ENCODE measurements around the gene INO80.
"Not testable (repeated sequence)": the region's sequence is repeated elsewhere in the genome, so short reads cannot be mapped to it uniquely, and the experiment has no call there.

Gene INO80

DNA sequence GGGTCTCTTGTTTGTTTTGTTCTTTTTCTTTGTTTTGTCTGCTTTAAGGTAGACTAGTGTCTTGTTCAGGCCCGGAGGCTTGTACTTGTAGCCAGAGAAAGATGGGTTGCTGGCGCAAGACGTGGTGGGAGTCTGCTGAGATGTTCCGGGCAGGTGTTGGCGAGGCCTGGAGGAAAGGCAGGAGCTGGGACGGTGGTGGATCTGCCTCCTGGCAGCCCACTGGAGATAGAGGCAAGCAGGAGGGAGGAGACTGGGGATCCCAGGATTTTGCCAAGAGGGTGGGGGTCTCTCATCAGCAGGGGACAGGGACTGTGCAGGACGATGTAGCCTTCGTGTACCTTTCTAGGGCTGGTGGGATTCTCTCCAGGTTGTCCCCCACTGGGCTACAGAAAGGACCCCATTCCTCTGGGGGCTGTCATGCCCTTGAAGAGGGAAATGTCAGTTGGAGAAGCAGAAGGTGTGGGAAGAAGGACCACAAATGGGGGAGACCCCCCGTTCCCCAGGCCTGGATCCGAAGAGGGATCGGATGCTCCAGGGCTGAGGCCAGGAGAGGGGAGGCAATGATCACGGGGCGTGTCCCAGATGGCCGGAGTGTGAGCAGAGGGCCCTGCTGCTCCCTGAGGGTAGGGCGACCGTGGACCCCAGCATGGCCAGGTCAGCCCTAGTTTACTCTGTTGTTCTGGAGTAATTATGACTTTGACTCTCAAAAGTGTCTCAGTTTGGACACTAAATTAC lies 155.8 kb downstream of the INO80 start:
- DNase-seq: no peak

DNA sequence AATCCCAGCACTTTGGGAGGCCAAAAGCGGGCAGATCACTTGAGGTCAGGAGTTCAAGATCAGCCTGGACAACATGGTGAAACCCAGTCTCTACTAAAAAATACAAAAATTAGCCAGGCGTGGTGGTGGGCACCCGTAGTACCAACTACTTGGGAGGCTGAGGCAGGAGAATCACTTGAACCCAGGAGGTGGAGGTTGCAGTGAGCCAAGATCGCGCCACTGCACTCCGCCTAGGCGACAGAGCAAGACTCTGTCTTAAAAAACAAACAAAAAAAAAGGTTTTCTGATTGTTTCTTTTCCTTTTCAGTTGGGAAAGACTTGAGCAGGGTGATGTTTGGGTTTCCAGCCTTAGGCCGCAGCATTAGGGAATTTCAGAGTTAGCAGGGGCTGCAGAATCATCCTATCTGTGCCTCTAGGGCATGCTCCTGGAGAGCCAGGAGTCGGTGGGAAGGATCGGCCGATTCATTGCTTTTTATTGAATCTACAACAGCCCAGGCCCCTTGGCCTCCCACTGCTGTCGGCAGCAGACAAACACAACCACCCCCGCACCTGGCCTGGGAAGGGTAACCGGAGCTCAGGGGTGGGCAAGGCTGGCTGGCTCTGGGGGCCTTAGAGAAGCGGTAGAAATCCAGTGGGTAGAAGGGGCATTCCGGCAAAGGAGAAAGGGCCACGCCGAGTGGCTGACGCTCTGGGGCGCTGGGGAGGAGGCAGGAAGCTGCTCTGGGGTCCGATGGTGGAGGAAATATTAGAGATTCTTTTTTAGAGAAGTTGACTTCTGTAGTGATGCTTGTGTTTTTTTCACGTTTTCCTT lies 156.5 kb downstream of the INO80 start:
- no peak for DNase-seq

DNA sequence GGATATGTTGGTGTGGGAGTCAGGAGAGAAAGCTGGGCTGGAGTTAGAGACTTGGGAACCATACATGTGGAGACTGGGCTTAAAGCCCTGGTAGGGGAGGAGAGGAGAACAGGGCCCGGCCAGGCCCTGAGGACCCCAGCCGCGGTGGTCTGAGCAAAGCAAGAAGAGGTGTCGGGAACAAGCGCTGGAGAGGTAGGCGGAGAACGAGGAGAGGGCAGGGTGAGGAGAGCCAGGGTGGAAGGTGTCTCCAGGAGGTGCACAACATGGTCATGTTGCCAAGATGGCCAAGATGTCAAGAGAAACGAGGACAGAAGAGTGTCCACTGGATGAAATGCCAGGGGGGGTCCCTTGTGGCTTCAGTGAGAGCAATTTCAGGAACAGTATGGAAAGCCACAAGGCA lies 157.4 kb downstream of the INO80 start:
- no peak for DNase-seq

DNA sequence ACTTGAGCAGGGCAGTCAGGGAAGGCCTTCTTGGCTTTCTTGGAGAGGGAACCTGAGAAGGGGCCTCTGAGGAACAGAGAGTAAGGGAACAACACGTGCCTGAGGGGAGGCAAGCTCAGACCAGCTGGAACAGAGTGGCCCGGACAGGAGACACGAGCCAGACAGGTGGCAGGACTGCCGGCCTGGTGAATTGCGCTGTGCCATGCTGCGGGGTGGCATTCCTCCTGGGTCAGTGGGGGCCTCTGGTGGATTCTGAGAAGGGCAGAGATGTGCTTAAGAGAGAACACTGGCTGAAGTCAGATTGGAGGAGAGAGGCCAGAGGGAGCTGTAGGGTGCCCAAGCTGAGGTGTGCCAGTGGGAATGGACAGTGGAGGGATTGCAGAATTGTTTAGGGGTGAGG lies 157.9 kb downstream of the INO80 start:
- no peak for DNase-seq

DNA sequence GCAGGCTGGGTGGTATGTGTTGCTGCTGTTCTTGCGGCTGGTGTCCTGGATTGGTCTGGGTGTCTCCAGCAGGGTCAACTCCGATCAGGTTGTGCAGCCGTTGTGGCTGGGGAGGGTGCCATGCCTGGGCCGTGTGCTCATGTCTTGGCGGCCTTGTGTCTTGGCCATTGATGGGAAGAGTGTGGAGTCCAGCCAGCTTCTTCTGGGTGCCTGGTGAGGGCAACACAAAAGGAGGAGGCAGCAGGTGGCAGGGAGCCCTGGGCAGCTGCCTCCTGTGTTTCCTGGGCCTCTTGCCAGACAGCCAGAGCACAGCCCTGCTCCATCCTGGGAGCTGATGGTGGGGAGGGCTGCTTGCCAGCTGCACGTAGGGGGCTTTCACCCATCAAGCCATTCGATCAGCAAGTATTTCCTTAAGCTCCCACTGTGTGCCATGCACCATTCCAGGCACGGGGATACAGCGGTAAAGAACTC lies 158.5 kb downstream of the INO80 start:
- DNase-seq: no peak

DNA sequence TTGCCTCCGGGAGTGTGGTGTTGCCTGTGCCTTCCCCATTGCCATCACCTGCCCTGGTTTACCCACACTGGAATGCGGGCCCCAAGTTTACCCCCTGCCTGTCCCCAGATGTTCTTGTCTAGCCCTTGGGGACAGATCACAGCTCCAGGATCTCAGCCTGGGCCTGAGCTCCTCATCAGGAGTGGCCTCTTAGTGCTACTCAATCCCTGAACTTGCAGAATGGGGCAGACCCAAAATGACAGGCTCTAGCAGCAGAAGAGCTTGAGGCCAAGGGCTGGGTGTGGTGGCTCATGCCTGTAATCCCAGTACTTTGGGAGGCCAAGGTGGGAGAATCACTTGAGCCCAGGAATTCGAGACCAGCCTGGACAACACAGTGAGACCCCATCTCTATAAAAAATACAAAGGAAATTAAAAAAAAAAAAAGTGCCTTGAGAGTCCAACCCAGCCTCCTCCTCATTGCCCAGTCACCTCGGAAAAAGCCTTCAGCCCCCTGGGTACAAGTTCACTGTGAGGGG lies 159.0 kb downstream of the INO80 start:
- DNase-seq: no peak

DNA sequence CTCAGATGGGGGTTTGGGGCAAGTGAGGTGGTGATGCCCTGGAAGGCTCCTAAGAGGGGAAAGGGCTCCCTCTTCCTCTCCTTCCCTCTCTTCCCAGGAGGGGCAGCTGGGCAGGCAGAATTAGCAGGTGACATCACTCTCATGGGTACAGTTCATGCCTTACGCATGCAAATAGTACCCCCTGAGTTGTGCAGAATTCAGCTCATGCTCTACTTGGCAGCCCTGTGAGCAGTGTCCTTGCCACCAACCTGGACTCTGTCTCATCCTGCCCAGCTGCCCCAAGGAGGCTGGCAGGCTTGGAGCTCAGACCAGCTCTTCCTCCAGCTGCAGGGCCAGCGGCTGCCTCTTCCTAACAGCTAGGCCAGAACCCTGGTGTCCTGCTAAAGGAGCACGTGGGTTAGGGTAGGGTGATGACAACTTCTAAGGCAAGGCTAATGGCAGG lies 159.5 kb downstream of the INO80 start:
- no peak for DNase-seq

DNA sequence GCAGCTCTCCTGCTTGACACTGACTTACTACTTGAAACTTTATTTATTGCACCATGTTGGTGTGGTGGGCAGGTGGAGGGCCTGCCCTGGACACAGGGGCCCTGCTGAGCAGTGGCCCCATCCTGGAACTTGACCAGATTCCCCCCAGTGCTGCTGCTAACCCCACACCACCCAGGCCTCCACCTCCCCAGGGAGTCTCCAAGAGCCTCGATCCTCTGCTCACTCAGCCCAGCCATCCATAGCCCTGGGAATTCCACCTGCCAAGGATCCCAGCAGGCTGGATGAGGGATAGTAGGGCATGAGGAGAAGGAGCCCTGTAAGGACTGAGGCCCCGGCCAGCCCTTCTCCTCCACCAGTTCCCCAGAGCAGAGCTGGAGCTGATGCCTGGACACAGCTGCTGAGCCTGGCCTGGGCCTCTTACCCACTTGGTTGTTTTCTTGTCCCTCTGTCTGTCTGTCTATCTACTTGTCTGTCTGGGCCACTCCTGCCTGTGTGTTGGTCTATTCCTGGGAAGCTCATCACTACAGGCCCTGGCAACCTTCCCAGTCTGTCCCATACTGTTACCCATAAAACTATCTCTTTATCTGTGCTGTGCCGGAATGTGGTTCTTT lies 160.0 kb downstream of the INO80 start:
- DNase-seq: no peak

DNA sequence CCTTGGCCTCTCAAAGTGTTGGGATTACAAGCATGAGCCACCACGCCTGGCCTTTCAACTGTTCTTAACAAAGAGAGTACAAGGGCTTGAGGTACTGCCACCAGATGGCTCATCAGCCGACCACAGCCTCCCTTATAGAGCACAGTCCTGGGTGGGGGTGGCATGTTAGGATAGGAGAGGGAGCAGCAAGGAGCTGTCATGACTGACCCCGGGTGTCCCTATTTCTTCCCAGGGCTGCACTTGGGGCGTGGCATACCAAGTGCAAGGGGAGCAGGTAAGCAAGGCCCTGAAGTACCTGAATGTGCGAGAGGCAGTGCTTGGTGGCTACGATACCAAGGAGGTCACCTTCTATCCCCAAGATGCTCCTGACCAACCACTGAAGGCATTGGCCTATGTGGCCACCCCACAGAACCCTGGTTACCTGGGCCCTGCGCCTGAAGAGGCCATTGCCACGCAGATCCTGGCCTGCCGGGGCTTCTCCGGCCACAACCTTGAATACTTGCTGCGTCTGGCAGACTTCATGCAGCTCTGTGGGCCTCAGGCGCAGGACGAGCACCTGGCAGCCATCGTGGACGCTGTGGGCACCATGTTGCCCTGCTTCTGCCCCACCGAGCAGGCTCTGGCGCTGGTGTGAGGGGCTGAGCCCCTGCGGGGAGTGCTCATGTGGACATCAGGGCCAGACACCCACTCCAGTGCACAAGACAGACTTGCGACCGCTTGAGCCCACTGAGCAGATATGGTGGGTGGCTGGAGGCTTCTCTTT lies 160.8 kb downstream of the INO80 start:
- no peak for DNase-seq

DNA sequence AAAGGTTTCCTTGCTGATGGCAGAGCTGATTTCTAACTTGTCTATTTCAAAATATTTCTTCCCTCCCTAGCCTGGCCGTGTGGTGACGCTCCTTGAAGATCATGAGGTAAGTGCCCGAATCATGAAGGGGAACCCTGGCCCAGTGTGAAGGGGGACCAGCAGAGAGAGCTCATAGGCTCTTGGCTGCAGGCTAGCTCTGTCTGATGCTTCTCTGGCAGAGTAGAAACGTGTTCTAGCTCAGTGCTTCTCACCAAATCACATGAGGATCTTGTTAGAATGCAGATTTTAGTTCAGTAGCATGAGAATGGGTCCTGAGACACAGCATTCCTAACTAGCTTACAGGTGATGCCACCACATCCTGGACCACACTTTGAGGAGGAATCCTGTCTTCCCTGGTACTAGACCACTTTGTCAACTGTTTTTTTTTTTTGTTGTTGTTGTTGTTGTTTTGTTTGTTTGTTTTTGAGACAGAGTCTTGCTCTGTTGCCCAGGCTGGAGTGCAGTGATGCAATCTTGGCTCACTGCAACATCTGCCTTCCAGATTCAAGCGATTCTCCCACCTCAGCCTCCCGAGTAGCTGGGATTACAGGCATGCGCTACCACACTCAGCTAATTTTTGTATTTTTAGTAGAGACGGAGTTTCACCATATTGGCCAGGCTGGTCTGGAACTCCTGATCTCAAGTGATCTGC lies 161.8 kb downstream of the INO80 start:
- DNase-seq: not testable (repeated sequence)

DNA sequence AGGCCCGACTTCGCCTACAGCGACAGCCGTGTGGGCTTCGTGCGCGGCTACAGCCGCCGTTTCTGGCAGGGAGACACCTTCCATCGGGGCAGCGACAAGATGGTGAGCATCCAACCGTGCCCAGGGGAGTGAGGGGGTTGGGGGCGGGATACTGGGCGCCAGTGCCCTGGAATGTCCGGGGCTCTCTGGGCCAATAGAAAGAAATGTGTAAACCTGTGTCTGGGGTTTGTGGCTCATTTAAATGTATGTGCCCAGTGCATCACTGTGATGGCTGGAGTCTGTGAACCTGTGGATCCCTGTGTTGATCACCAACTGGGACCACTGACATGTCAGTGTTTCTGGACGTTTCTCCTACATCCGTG lies 162.4 kb downstream of the INO80 start:
- no peak for DNase-seq

DNA sequence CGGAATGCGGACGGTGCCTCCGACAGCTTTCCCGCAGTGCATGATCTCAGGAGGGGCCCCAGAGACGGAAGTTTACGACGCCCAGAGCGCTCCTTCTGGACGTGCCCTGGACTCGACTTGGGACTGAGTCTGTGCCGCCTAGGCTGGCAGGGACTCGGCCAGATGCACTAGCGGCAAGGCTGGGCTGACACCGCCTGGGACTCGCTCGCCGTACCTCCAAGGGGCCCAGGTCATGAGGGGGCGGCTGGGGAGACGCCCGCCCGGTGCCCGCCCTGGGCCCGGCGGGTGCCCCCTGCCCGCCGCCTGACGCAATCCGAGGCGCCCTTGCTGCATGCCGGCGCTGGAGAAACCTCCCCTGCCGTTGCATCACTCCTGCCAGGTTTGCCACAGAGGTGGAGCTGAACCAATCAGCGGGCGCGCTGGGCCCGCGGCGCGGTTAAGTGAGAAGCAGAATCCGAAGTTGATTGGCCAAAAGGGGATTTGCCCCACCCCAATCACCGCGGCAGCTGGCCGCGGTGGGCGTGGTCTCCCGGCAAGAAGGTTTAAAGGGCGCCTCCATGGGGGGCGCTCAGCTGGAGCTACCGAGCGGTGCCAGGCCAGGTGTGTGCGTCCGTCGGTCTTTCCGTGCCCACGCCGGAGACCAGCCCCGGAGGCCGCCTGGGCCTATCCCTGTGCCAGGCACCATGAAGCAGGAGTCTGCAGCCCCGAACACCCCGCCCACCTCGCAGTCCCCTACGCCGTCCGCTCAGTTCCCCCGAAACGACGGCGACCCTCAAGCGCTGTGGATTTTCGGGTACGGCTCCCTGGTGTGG lies 163.0 kb downstream of the INO80 start, which contains the start of gene CHAC1:
CHAC1 (plus strand) TSS at position 571 of the 812 bp plus-strand sequence; CDS start at position 684, 113 bp downstream.
- peak; percentile 97 for DNase-seq

DNA sequence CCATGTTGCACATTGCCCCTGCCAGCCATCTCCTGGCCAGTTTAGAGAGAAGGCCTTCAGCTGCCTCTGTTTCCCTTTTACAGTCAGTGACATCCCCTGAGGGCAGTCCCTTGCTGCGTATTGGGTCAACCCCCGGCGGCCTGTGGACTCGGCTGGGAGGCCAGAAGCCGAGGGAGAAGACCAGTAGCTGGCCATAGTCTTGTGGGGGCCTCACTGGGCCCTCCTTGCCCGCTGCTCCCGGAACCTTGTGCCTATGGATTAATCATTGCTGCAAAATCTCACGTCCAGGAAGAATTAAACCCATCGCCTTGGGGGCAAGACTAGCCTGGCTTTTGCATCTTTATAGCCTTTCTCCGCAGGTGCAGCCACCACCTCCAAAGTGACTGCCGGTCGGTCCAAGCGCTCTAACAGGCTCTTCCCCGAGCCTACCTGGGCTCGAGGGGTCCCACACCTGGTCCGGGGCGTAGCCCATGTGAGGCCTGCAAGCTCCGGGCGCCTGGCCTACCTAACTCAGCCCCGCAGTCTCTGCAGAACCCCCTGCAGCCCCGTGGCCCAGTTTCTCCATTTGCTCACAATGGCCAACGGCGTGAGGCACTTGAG lies 163.7 kb downstream of the INO80 start:
- no peak for DNase-seq

DNA sequence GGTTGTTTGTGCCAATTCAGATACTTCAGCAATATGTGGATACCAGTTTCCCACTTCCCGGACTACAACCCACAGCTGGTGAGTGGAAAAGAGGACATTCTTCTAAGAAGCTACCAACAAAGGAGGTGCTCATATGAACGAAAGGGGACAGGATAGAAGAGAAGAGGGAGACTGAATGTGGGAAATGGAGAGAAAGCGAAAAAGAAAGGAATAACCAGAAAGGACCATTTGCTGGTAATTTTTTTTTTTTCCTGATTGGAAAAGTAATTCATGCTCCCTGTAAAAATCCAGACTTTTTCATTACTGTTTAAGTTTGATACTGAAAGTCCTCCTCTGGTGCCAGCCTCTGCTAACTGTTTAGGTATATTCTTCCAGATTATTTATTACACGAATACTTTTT lies 164.3 kb downstream of the INO80 start:
- DNase-seq: no peak

DNA sequence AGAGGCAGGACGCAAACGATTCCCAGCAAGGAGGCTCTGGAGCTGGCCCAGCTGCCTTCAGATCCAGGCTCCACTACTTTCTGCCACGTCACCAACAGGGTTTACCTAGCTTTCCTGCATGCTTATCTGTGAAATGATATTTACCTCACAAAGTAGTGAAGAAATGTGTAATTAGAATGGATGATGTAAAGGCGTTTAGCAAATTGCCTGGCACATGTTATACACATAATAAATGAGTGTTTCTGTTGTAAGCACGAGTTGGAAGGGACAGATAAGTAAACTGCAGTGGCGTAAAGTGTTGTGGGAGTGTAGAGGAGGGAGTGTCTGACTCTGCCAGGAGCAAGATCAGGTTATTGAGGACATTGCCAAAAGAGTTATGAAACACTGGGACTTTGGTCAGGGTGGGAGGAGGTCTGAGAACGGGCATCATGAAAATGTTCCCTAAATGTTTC lies 166.3 kb downstream of the INO80 start:
- no peak for DNase-seq

DNA sequence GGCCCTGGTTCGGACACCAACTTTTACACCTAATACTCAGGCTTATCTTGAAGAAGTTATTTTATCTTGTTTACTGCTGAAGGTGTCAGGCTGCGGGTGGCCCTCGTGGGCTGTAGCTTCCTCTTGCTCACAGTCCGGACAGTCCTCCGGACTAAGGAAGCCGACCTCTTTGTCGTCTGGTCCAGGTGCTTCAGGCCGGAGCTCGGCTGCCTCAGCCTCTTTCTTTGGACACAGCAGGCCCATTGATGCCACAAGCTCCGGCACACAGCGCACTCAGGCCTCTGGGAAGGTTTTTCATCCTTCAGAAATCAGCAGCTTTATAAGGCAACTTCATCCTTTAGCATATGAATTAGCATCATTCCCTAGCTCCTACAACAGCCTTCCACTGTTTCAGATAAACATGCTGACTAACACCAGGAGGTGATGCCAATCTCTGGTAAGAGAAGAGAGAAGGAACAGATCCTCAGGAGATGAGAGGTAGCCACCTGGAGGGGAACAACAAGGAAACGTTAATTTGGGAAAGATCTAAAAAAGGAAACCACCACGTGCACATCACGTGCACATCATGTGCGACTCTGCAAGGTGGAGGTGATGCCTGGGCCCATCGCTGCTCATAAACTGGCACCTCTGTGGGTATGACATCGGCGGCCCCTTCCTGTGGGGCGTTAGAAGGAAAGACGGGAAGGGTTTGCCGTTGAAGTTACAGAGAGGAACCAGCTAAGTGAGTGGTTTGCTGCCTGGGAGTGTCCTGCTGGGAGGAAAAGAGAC lies 167.2 kb downstream of the INO80 start:
- DNase-seq: no peak

DNA sequence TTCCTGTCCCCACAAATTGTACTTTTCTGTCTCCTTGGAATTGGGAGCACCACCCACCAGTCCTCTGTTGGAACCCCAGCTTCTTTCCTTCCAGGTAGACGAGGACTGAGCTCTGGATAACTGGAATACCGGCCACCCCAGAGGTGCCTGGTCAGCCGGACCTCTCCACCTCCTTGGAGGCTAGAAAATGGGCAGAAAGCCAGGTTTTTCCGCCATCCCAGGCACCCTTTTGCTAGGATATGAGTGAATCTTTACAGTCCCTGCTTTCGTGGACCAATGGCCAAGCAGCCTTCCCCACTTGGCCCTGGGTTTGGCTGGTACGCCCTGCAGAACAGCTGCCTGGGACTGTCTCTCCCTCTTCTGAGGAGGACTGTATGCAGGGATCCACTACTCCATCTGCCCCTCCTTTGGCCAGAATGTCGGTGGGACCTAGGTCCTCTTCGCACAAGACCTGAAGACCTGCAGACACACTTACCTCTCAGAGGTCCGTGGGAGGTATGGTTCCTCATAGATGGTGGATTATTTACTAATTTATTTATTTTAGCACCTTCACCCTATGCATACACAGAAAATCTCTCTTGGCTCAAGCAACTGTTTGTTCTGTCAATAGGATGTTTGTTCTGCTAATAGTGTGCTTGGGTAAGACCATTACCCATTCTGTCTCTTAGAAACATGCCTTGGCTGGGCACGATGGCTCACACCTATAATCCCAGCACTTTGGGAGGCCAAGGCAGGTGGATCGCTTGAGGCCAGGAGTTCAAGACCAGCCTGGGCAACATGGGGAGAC lies 171.4 kb downstream of the INO80 start:
- DNase-seq: no peak

DNA sequence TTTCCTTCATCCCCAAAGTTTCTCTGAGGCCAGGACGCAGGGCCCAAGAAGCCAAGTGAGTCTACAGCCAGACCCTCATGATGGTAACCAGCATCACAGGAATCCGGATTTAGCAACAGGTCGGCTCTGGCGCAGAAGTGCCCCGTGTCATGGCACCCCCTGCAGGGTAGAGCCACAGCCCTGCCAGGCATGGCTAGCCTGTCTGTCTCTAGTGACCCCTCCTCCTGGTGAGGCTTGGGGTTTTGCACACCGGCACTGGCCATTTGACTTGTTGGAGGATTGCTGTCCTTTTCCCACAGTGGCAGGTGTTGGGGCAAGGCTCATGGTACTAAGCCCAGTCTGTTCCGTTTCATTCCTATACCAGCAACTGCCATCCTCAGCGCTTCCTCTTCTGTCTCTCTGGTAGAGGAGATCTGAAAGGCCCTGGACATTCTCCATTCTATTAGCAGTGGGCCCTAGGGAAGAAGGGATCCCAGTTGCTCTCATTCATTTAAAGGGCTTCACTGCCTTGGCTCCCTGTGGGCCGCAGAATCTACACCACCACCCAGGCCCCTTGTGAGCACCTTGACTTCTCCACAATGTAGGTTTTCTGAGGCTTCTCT lies 172.2 kb downstream of the INO80 start:
- DNase-seq: no peak

DNA sequence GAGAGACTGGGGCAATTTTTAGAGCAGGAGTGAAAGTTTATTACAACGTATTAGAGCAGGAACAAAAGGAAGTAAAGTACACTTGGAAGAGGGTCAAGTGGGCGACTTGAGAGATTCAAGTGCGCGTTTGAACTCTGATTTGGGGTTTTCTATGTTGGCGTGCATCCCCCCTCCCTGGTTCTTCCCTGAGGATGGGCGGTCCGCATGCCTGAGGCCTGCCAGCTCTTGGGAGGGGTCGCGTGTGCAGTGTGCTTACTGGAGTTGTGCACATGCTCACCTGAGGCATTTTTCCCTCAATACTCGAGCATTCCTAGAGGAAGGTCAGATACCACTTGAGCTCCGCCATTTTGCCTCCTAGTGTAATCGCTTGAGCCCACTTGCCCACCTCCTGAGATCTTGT lies 173.2 kb downstream of the INO80 start:
- DNase-seq: no peak

Measured in CD4-positive, alpha-beta T cell treated with Interleukin-17A for 1 hour (primary cell).